Amniotic stem cell (primary cell): ENCODE results near the gene GLT1D1.

Experiments
- DNase-seq: peaks from one replicate; lab custom pipeline; 2025; lab: John Stamatoyannopoulos, UW

The GLT1D1 gene

GRCh38 chr12:128914908-128915563 is 61.8 kb downstream of the GLT1D1 start:
- DNase-seq, result no peak

GRCh38 chr12:128916425-128916824 is 63.1 kb downstream of the GLT1D1 start:
- no peak for DNase-seq

- DNase-seq, result no peak
Measured at GRCh38 chr12:128918481-128919260, 65.4 kb downstream of the GLT1D1 start.

- DNase-seq, result no peak
Measured at GRCh38 chr12:128920468-128920867, 67.2 kb downstream of the GLT1D1 start.

GRCh38 chr12:128928361-128928760 is 75.1 kb downstream of the GLT1D1 start:
- no peak for DNase-seq

- no peak for DNase-seq
Measured at GRCh38 chr12:128929057-128929456, 75.8 kb downstream of the GLT1D1 start.

GRCh38 chr12:128930606-128931005 is 77.3 kb downstream of the GLT1D1 start:
- no peak for DNase-seq

GRCh38 chr12:128932521-128932920 is 79.2 kb downstream of the GLT1D1 start:
- no peak for DNase-seq

- DNase-seq, result no peak
Measured at GRCh38 chr12:128933039-128933438, 79.8 kb downstream of the GLT1D1 start.

GRCh38 chr12:128933926-128934325 is 80.6 kb downstream of the GLT1D1 start:
- no peak for DNase-seq

- no peak for DNase-seq
Measured at GRCh38 chr12:128938886-128939285, 85.6 kb downstream of the GLT1D1 start.

GRCh38 chr12:128940090-128940888 is 87.0 kb downstream of the GLT1D1 start:
- DNase-seq, result no peak

- no peak for DNase-seq
Measured at GRCh38 chr12:128940974-128941373, 87.7 kb downstream of the GLT1D1 start.

- no peak for DNase-seq
Measured at GRCh38 chr12:128942960-128943477, 89.7 kb downstream of the GLT1D1 start.

- no peak for DNase-seq
Measured at GRCh38 chr12:128944956-128945355, 91.7 kb downstream of the GLT1D1 start.

- no peak for DNase-seq
Measured at GRCh38 chr12:128947209-128947608, 93.9 kb downstream of the GLT1D1 start.

- DNase-seq, result no peak
Measured at GRCh38 chr12:128949086-128949485, 95.8 kb downstream of the GLT1D1 start.

GRCh38 chr12:128951448-128951847 is 98.2 kb downstream of the GLT1D1 start:
- no peak for DNase-seq

- DNase-seq, result no peak
Measured at GRCh38 chr12:128956755-128957154, 103.5 kb downstream of the GLT1D1 start.

- no peak for DNase-seq
Measured at GRCh38 chr12:128959901-128960300, 106.6 kb downstream of the GLT1D1 start.

GRCh38 chr12:128961308-128961902 is 108.1 kb downstream of the GLT1D1 start:
- no peak for DNase-seq

GRCh38 chr12:128961957-128962356 is 108.7 kb downstream of the GLT1D1 start:
- DNase-seq, result no peak
